Right atrium auricular region (tissue), 2 donors: ENCODE measurements around the gene TTC24. TPM values are rescaled to one million over a fixed set of nuclear protein-coding genes. Genes with fewer than 3 reads are reported as not detected.

Experiments used
- DNase-seq: peaks from one replicate; pipeline ENCODE4 v3.0.0-alpha.2; 2019; ENCODE audit warnings: low spot score
- H3K27ac ChIP-seq, 2 donors: fragments of 200-600 bp; sonication (generic); 1 replicate in 1 of 2; 2 replicates in 1 of 2; pipeline ENCODE4 v1.5.1; 2016 to 2019
- H3K27me3 ChIP-seq, 2 donors: fragments of 200-600 bp; sonication (generic); one replicate each; pipeline versions ENCODE4 v1.5.1 to v1.6.0; 2017 to 2019
- H3K36me3 ChIP-seq: fragments of 200-600 bp; sonication (generic); one replicate; pipeline ENCODE4 v1.5.1; 2016
- H3K4me1 ChIP-seq, 2 donors: fragments of 200-600 bp; sonication (generic); one replicate each; pipeline versions ENCODE4 v1.5.1 to v1.6.0; 2017 to 2019
- H3K4me3 ChIP-seq, 2 donors: fragments of 200-600 bp; sonication (generic); 1 replicate in 1 of 2; 2 replicates in 1 of 2; pipeline ENCODE4 v1.5.1; 2017 to 2019; ENCODE audit warnings: mild to moderate bottlenecking in 1 of 2, moderate library complexity in 1 of 2
- H3K9me3 ChIP-seq, 2 donors: fragments of 200-600 bp; sonication (generic); one replicate each; pipeline ENCODE4 v1.5.1; 2019
- CTCF ChIP-seq, 2 donors: fragments of 200-600 bp; sonication (generic); IDR thresholded peaks; one replicate each; pipeline ENCODE4 v1.5.1; 2019; ENCODE audit warnings: antibody characterized with exemption in 2 of 2
- total RNA-seq, 2 donors: library from RNA; depleted of rRNA; stranded (reverse); fragments of >200 nt; gene quantifications; one replicate each; pipeline ENCODE4 v1.1.0, GENCODE V29; 2016

Gene TTC24
- total RNA-seq, 2 donors from 2014 or later: not detected

GRCh38 chr1:156592910-156593660 lies 13.6 kb downstream of the TTC24 start:
- TF ChIP-seq CTCF (IDR thresholded peaks at IDR 0.05): no peak
- no peak for DNase-seq
- H3K36me3 ChIP-seq: peaks cover 27% of the 10 kb centered on the region
- H3K27me3 ChIP-seq: no peaks in the 10 kb centered on the region
- no peak overlapping the region for H3K4me3 ChIP-seq
- peaks cover 0 to 14% of the 10 kb centered on the region in 2 donors for H3K4me1 ChIP-seq
- H3K27ac ChIP-seq: no peak overlapping the region
- no peaks in the 10 kb centered on the region for H3K9me3 ChIP-seq

DNA sequence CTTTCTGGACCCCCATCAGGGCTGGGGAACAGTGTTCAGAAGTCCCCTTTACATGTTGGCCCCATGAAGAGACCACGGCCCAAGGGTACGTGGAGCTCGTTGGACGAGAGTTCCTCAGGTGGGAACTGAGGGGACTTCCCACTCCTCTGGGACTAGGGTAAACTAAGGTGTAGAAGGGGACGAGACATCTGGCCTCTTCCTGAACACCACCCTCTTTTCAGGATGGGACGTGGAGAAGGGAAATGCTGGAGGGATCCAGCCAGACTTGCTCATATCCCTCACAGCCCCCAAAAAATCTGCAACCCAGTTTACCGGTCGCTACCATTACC lies 14.1 kb downstream of the TTC24 start:
- Histone ChIP-seq H3K9me3 (no peaks in the 10 kb centered on the region), H3K4me1 (peaks cover 0 to 14% of the 10 kb centered on the region in 2 donors), H3K36me3 (peaks cover 27% of the 10 kb centered on the region), H3K27ac (no peak overlapping the region), H3K27me3 (no peaks in the 10 kb centered on the region), H3K4me3 (no peak overlapping the region)
- no peak for DNase-seq
- no peak for TF ChIP-seq CTCF (IDR thresholded peaks at IDR 0.05)

DNA sequence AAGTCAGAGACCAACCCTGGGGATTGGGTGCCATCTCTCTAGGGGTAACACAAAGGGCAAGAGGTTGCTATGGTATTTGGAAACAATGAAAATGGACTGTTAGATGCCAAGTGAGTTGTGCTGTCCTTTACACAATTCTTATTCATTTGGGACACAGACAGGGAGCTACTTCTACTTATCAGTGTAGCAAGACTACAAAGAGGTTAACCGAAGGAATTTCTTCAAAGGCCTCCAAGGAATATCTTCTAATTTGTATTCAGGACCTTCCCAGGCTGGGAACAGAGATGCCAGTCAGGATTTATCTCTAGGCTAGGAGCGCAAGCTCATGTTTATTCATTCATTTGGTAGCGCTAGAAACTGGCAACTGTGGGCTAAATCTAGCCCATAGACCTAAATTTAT lies 14.7 kb downstream of the TTC24 start:
- no peak for TF ChIP-seq CTCF (IDR thresholded peaks at IDR 0.05)
- Histone ChIP-seq H3K4me3 (no peak overlapping the region), H3K36me3 (peaks cover 27% of the 10 kb centered on the region), H3K9me3 (no peaks in the 10 kb centered on the region), H3K4me1 (peaks cover 0 to 14% of the 10 kb centered on the region in 2 donors), H3K27ac (no peak overlapping the region), H3K27me3 (no peaks in the 10 kb centered on the region)
- no peak for DNase-seq

DNA sequence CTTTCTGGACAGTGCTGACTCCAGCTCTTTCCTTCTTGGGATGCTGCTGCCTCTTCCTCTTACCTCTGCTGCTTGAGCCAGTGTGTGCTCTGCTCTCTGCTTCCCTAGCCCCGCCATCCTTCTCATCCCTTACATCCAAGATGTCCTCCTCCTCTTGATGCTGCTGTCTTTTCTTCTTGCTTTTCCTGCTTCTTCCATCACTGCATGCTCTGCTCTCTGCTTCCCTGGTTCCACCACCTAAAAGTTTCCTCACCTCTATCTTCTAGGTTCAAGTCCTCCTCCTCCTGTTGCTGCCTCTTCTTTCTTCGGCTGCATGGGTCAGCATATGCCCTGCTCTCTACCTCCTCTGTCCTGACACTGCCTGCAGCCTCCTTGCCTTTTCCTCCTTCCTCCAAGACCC lies 15.5 kb downstream of the TTC24 start:
- Histone ChIP-seq H3K36me3 (peaks cover 27% of the 10 kb centered on the region), H3K4me1 (peaks cover 0 to 14% of the 10 kb centered on the region in 2 donors), H3K4me3 (no peak overlapping the region), H3K27me3 (no peaks in the 10 kb centered on the region), H3K27ac (no peak overlapping the region), H3K9me3 (no peaks in the 10 kb centered on the region)
- DNase-seq: no peak
- TF ChIP-seq CTCF (IDR thresholded peaks at IDR 0.05): no peak

DNA sequence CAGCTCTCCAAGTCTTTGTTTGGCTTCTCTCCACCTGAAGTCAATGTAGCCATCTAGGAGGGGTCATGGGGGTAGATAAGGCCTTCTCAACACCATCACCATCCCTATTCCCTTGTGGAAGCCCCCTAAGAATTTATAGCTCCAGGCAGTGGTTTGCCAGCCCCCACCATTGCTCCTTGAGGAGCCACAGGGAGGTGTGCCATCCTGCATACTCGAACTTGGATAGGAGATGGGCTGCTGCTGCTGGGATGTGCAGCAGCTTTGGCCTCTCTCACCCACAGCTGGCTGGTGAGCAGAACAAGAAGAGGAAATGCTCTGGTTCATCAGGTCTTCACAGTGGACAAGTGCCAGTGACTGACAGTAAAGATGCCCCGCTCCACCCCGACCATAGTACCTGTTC lies 16.9 kb downstream of the TTC24 start:
- Histone ChIP-seq H3K27me3 (no peaks in the 10 kb centered on the region), H3K36me3 (peaks cover 27% of the 10 kb centered on the region), H3K9me3 (no peaks in the 10 kb centered on the region), H3K27ac (no peak overlapping the region), H3K4me1 (peaks cover 0 to 19% of the 10 kb centered on the region in 2 donors), H3K4me3 (no peak overlapping the region)
- DNase-seq: no peak
- TF ChIP-seq CTCF (IDR thresholded peaks at IDR 0.05): no peak

GRCh38 chr1:156598125-156598524 lies 18.6 kb downstream of the TTC24 start:
- no peak for DNase-seq
- H3K36me3 ChIP-seq: peaks cover 27% of the 10 kb centered on the region
- H3K9me3 ChIP-seq: no peaks in the 10 kb centered on the region
- H3K27me3 ChIP-seq: no peaks in the 10 kb centered on the region
- no peak overlapping the region for H3K27ac ChIP-seq
- no peak overlapping the region for H3K4me3 ChIP-seq
- peaks cover 0 to 17% of the 10 kb centered on the region in 2 donors for H3K4me1 ChIP-seq
- TF ChIP-seq CTCF (IDR thresholded peaks at IDR 0.05): no peak
